Effector CD4-positive, alpha-beta T cell (primary cell): ENCODE measurements around the gene TBX10.
A peak's percentile ranks its signal among the peaks of the same experiment; 100 is the strongest.
"Not testable (repeated sequence)": the region's sequence is repeated elsewhere in the genome, so short reads cannot be mapped to it uniquely, and the experiment has no call there.

Experiments
- DNase-seq: peaks from one replicate; pipeline ENCODE4 v3.0.0-alpha.2; 2020

Gene TBX10

GRCh38 chr11:67664213-67664585, 24.6 kb upstream of the TBX10 start:
- no peak for DNase-seq

- DNase-seq, result no peak
These were observed 24.1 kb upstream of the TBX10 start for GRCh38 chr11:67663532-67664212.

GRCh38 chr11:67662835-67663531, 23.4 kb upstream of the TBX10 start:
- DNase-seq, result no peak

GRCh38 chr11:67662142-67662834, 22.7 kb upstream of the TBX10 start:
- DNase-seq, result no peak

GRCh38 chr11:67660752-67661151, 21.2 kb upstream of the TBX10 start:
- DNase-seq, result not testable (repeated sequence)

- DNase-seq, result not testable (repeated sequence)
These were observed 20.1 kb upstream of the TBX10 start for GRCh38 chr11:67659651-67660165.

- no peak for DNase-seq
These were observed 17.7 kb upstream of the TBX10 start for GRCh38 chr11:67657300-67657699.

GRCh38 chr11:67656278-67656922, 16.8 kb upstream of the TBX10 start:
- no peak for DNase-seq

- no peak for DNase-seq
These were observed 14.7 kb upstream of the TBX10 start for GRCh38 chr11:67654225-67654624.

GRCh38 chr11:67652965-67653845, 13.6 kb upstream of the TBX10 start:
- DNase-seq, result no peak

GRCh38 chr11:67651976-67652781, 12.6 kb upstream of the TBX10 start:
- DNase-seq, result no peak

- no peak for DNase-seq
These were observed 10.3 kb upstream of the TBX10 start for GRCh38 chr11:67649634-67650510.

- DNase-seq, result no peak
These were observed 9.4 kb upstream of the TBX10 start for GRCh38 chr11:67648796-67649613.

GRCh38 chr11:67648140-67648795, 8.7 kb upstream of the TBX10 start:
- peak; percentile 37 for DNase-seq

- no peak for DNase-seq
These were observed 7.9 kb upstream of the TBX10 start for GRCh38 chr11:67647471-67647870.

GRCh38 chr11:67646535-67647336, 7.2 kb upstream of the TBX10 start:
- DNase-seq, result no peak

GRCh38 chr11:67645521-67646461, 6.2 kb upstream of the TBX10 start:
- no peak for DNase-seq
